HG03108 (cell line): Measurements from ENCODE around the gene BSX.

Source experiments
- ATAC-seq: cut with Tn5 transposase; IDR thresholded peaks from one replicate; pipeline ENCODE4 v1.9.1; 2021; ENCODE audit warnings: moderate library complexity; ENCODE audit not compliant: unreplicated experiment

Gene BSX

GRCh38 chr11:122963961-122964360, 17.7 kb downstream of the BSX start:
- ATAC-seq, result no peak

GRCh38 chr11:122954455-122954854, 27.2 kb downstream of the BSX start:
- no peak for ATAC-seq

GRCh38 chr11:122951211-122951610, 30.4 kb downstream of the BSX start:
- no peak for ATAC-seq

- ATAC-seq, result no peak
These were observed 43.1 kb downstream of the BSX start for GRCh38 chr11:122938557-122938956.

GRCh38 chr11:122937983-122938382, 43.7 kb downstream of the BSX start:
- ATAC-seq, result no peak

GRCh38 chr11:122933416-122933815, 48.2 kb downstream of the BSX start:
- no peak for ATAC-seq

GRCh38 chr11:122931510-122931909, 50.1 kb downstream of the BSX start:
- ATAC-seq, result no peak
